ENCODE measurements around the gene MGAT3.

DNA sequence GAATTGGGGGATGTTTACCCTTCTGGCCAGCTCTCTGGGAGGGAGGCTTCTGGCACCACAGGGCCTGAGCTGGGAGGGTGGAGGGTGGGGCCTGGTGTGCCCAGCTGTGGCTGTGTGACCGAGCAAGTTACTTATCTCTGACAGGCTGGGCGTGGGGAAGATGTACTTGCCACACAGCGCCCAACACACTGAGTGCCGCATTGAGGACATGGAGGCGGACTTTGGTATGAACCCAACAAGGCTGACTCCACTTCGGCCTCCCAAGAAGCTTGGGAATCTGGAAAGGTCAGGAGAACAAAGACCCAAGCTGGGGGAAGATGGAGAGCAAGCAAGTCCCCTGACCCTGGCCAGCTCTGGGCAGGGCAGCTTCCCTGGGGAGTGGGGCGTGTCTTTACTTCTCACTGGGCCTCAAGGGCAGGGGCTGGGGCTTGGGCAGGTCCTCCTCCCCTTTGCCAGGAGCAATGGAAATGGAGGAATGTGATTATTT is 2.4 kb upstream of the MGAT3 start:
- TF ChIP-seq, protein P1, sequence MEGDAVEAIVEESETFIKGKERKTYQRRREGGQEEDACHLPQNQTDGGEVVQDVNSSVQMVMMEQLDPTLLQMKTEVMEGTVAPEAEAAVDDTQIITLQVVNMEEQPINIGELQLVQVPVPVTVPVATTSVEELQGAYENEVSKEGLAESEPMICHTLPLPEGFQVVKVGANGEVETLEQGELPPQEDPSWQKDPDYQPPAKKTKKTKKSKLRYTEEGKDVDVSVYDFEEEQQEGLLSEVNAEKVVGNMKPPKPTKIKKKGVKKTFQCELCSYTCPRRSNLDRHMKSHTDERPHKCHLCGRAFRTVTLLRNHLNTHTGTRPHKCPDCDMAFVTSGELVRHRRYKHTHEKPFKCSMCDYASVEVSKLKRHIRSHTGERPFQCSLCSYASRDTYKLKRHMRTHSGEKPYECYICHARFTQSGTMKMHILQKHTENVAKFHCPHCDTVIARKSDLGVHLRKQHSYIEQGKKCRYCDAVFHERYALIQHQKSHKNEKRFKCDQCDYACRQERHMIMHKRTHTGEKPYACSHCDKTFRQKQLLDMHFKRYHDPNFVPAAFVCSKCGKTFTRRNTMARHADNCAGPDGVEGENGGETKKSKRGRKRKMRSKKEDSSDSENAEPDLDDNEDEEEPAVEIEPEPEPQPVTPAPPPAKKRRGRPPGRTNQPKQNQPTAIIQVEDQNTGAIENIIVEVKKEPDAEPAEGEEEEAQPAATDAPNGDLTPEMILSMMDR (conservative IDR thresholded peaks at IDR 0.05) = no peak
- no peak for TF ChIP-seq ZFX (IDR thresholded peaks at IDR 0.05)

Data from C4-2B (cell line).